ENCODE measurements around the gene RPGR. TPM values are rescaled to one million over a fixed set of nuclear protein-coding genes. Genes with fewer than 3 reads are reported as not detected.

Gene RPGR
- polyA plus RNA-seq, 3 donors, result 4.4 to 35.8 (median 16.7) TPM

- 36 to 78% (median 62%) methylated on average over 2 of the region's 2 CpGs for WGBS, 3 donors
- no peak overlapping the region for H3K27ac ChIP-seq (ENCODE audit: low read depth, low read length)
These were observed 51.7 kb downstream of the RPGR start for GRCh38 chrX:38275615-38276014.

GRCh38 chrX:38273453-38273852 lies 53.9 kb downstream of the RPGR start:
- H3K27ac ChIP-seq (ENCODE audit: low read depth, low read length), result no peak overlapping the region
- 83 to 95% (median 95%) methylated on average over 1 of the region's 1 CpG for WGBS, 3 donors

- H3K27ac ChIP-seq (ENCODE audit: low read depth, low read length), result no peak overlapping the region
These were observed 56.1 kb downstream of the RPGR start for GRCh38 chrX:38271154-38271716.

- H3K27ac ChIP-seq (ENCODE audit: low read depth, low read length), result no peak overlapping the region
- 83 to 96% (median 87%) methylated on average over 3 of the region's 3 CpGs for WGBS, 3 donors
These were observed 59.3 kb downstream of the RPGR start for GRCh38 chrX:38268011-38268410.

- no peak overlapping the region for H3K27ac ChIP-seq (ENCODE audit: low read depth, low read length)
- WGBS, 3 donors, result 87 to 90% (median 90%) methylated on average over 9 of the region's 9 CpGs
These were observed 64.3 kb downstream of the RPGR start for GRCh38 chrX:38262715-38263620.

GRCh38 chrX:38260231-38260630 lies 67.1 kb downstream of the RPGR start:
- WGBS, 3 donors, result 37 to 63% (median 46%) methylated on average over 4 of the region's 4 CpGs

GRCh38 chrX:38256019-38256418 lies 71.3 kb downstream of the RPGR start:
- WGBS, 3 donors, result 89 to 97% (median 94%) methylated on average over 24 to 30 of the region's 30 CpGs
- H3K27ac ChIP-seq (ENCODE audit: low read depth, low read length), result no peak overlapping the region

More at GRCh38 chrX:38260231-38260630, 67.1 kb downstream of the RPGR start:
- H3K27ac ChIP-seq (ENCODE audit: low read depth, low read length), result no peak overlapping the region

- no peak overlapping the region for H3K27ac ChIP-seq (ENCODE audit: low read depth, low read length)
- WGBS, 3 donors, result 21 to 45% (median 42%) methylated on average over 2 of the region's 2 CpGs
These were observed 77.3 kb downstream of the RPGR start for GRCh38 chrX:38249965-38250364.

- 86 to 94% (median 87%) methylated on average over 2 of the region's 2 CpGs for WGBS, 3 donors
- no peak overlapping the region for H3K27ac ChIP-seq (ENCODE audit: low read depth, low read length)
These were observed 80.3 kb downstream of the RPGR start for GRCh38 chrX:38247051-38247450.

- 68 to 93% (median 82%) methylated on average over 2 of the region's 2 CpGs for WGBS, 3 donors
- no peak overlapping the region for H3K27ac ChIP-seq (ENCODE audit: low read depth, low read length)
These were observed 86.8 kb downstream of the RPGR start for GRCh38 chrX:38240541-38240940.

GRCh38 chrX:38236901-38237615 lies 90.3 kb downstream of the RPGR start:
- H3K27ac ChIP-seq (ENCODE audit: low read depth, low read length), result no peak overlapping the region
- WGBS, 3 donors, result 80 to 94% (median 92%) methylated on average over 6 of the region's 6 CpGs

- WGBS, 3 donors, result 26 to 43% (median 36%) methylated on average over 3 of the region's 3 CpGs
These were observed 93.2 kb downstream of the RPGR start for GRCh38 chrX:38233891-38234667.

GRCh38 chrX:38232079-38232686 lies 95.1 kb downstream of the RPGR start:
- 56 to 60% (median 57%) methylated on average over 3 of the region's 3 CpGs for WGBS, 3 donors
- H3K27ac ChIP-seq (ENCODE audit: low read depth, low read length), result no peak overlapping the region

More at GRCh38 chrX:38233891-38234667, 93.2 kb downstream of the RPGR start:
- H3K27ac ChIP-seq (ENCODE audit: low read depth, low read length), result no peak overlapping the region

- WGBS, 3 donors, result 10 to 45% (median 44%) methylated on average over 2 to 3 of the region's 3 CpGs
- no peak overlapping the region for H3K27ac ChIP-seq (ENCODE audit: low read depth, low read length)
These were observed 102.2 kb downstream of the RPGR start for GRCh38 chrX:38225093-38225492.

GRCh38 chrX:38224160-38224559 lies 103.1 kb downstream of the RPGR start:
- H3K27ac ChIP-seq (ENCODE audit: low read depth, low read length), result no peak overlapping the region

GRCh38 chrX:38221391-38221929 lies 105.8 kb downstream of the RPGR start:
- H3K27ac ChIP-seq (ENCODE audit: low read depth, low read length), result no peak overlapping the region
- WGBS, 3 donors, result 52 to 83% (median 68%) methylated on average over 10 of the region's 10 CpGs

GRCh38 chrX:38220415-38221390 lies 106.6 kb downstream of the RPGR start, which contains the start of gene SRPX:
TSS of gene SRPX (minus strand) at chrX:38220871. CDS start at chrX:38220792, 79 bp downstream.
- H3K27ac ChIP-seq (ENCODE audit: low read depth, low read length), result no peak within 1 kb of the TSS
- 4 to 28% (median 10%) methylated on average over 44 to 70 of the region's 76 CpGs for WGBS, 3 donors

Measured in adipose tissue (tissue), 3 donors.